Right lobe of liver (tissue), 6 donors: ENCODE data around the gene MYL3. TPM values are rescaled to one million over a fixed set of nuclear protein-coding genes. Genes with fewer than 3 reads are reported as not detected.
A peak's percentile ranks its signal among the peaks of the same experiment; 100 is the strongest.

Source experiments
- ATAC-seq, 4 donors: fragments of 200-7000 bp; cut with Tn5 transposase; one replicate each; pipeline ENCODE4 v1.9.1; 2020; ENCODE audit warnings: mild to moderate bottlenecking in 4 of 4, moderate library complexity in 4 of 4
- DNase-seq, 3 donors: peaks; one replicate each; pipeline ENCODE4 v3.0.0-alpha.2; 2020
- H3K27ac ChIP-seq, 3 donors: fragments of 200-600 bp; one replicate each; pipeline ENCODE4 v1.8.0; 2022
- H3K27me3 ChIP-seq, 2 donors: fragments of 200-600 bp; one replicate each; pipeline ENCODE4 v1.8.0; 2022
- H3K36me3 ChIP-seq, 4 donors: fragments of 200-600 bp; sonication (generic) in 1 of 4; one replicate each; pipeline versions ENCODE4 v1.5.1 to v1.8.0; 2017 to 2022; ENCODE audit warnings: control low read depth in 1 of 4
- H3K4me1 ChIP-seq, 4 donors: fragments of 200-600 bp; sonication (generic) in 1 of 4; one replicate each; pipeline versions ENCODE4 v1.5.1 to v1.8.0; 2017 to 2022; ENCODE audit warnings: control low read depth in 1 of 4
- H3K4me3 ChIP-seq, 3 donors: fragments of 200-600 bp; one replicate each; pipeline ENCODE4 v1.8.0; 2022
- H3K9me3 ChIP-seq, 4 donors: fragments of 200-600 bp; sonication (generic) in 1 of 4; one replicate each; pipeline versions ENCODE4 v1.5.1 to v1.8.0; 2017 to 2022; ENCODE audit warnings: control low read depth in 1 of 4
- CTCF ChIP-seq, 4 donors: fragments of 200-600 bp in 3 of 4; fragments of 450-650 bp in 1 of 4; IDR thresholded peaks; one replicate each; pipeline versions ENCODE4 v1.5.1 to v1.8.0; 2016 to 2022; ENCODE audit warnings: antibody characterized with exemption in 4 of 4, mild to moderate bottlenecking in 2 of 4
- POLR2A ChIP-seq: fragments of 450-650 bp; IDR thresholded peaks from one replicate; pipeline ENCODE4 v1.6.1; 2017; ENCODE audit warnings: antibody characterized with exemption, mild to moderate bottlenecking
- WGBS: methylation state at CpG from one replicate; pipeline ENCODE4 v1.1.6; 2018; ENCODE audit warnings: low coverage, low lambda C conversion rate; ENCODE audit not compliant: insufficient coverage; ENCODE audit errors: missing lambda C conversion rate; 5-methylcytosine and 5-hydroxymethylcytosine counted together
- intact Hi-C, 2 donors: fragments of 100-400 bp; cut with DNase I; formaldehyde crosslinking; loops; one replicate each; pipeline versions ENCODE4 v1.11.2 to v1.14.1; 2022
- total RNA-seq, 6 experiments: library from RNA; depleted of rRNA in 2 of 6; stranded (reverse); fragments of >200 nt in 2 of 6; fragmentation: NEBNext Ultra II Directional in 3 of 6; extraction: Animal tissue kit (Norgen Biotek cat#: 25700) in 3 of 6; gene quantifications; one replicate each; pipeline versions ENCODE4 v1.1.0 to v1.2.4, GENCODE V29; 2016 to 2023
- donor health status: DM: no; HTN: yes; CAD: no.
- donor health status: DM: no; HTN: no; CAD: no.
- donor health status: DM: no; HTN: no; CAD: no.
- donor health status: DM: no; HTN: yes; CAD: no.
- donor health status: DM: no; HTN: yes; CAD: no.

The MYL3 gene
- total RNA-seq, 6 experiments from 2014 or later, result 0.37 to 2.0 (median 1.00) TPM

GRCh38 chr3:46876313-46877300 lies 13.4 kb upstream of the MYL3 start:
- Histone ChIP-seq H3K4me1 (peaks cover 0 to under 1% (median 0%) of the 10 kb centered on the region in 4 donors), H3K27ac (no peak overlapping the region), H3K4me3 (no peak overlapping the region), H3K9me3 (no peaks in the 10 kb centered on the region), H3K36me3 (no peaks in the 10 kb centered on the region), H3K27me3 (no peaks in the 10 kb centered on the region)
- no peak for DNase-seq
- TF ChIP-seq CTCF (IDR thresholded peaks at IDR 0.05) (no peak), POLR2A (no peak)
- intact Hi-C loops, result no loop called here
- WGBS, result 75% methylated on average over 3 of the region's 10 CpGs
- no peak for ATAC-seq

GRCh38 chr3:46875560-46875959 lies 12.3 kb upstream of the MYL3 start:
- WGBS, result 100% methylated on average over 2 of the region's 9 CpGs
- no peak overlapping the region for H3K27ac ChIP-seq
- no peak for ATAC-seq

DNA sequence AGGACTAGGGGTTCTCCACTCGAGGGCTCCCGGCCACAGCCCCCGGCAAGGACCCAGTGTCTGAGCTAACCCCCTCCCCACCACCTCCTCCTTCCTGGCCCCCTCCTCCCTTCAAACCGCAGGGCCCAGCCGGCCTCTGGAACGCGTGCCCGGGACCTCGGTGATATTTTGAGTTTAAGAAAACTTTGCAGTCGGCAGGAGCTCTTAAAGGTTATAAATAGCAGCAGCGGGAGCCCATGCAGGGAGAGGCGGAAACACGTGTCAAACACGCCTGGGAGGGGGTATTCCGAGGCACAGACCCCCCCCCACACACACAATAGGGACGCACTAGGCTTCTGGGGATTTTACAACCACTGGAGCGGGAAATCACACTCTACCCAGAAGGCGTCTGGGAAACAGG lies 11.2 kb upstream of the MYL3 start:
- Histone ChIP-seq H3K4me3 (no peak overlapping the region), H3K27ac (peak overlapping the region in 1 of 3 donors; percentile 28), H3K27me3 (no peaks in the 10 kb centered on the region), H3K4me1 (peaks cover 0 to 3% (median under 1%) of the 10 kb centered on the region in 4 donors), H3K36me3 (no peaks in the 10 kb centered on the region), H3K9me3 (no peaks in the 10 kb centered on the region)
- no peak for TF ChIP-seq CTCF (IDR thresholded peaks at IDR 0.05)
- TF ChIP-seq POLR2A, result no peak
- no peak for ATAC-seq
- DNase-seq, result no peak
- WGBS, result 49% methylated on average over 7 of the region's 18 CpGs
- intact Hi-C loops, result no loop called here

More at GRCh38 chr3:46875560-46875959, 12.3 kb upstream of the MYL3 start:
- no peak for DNase-seq
- H3K27me3 ChIP-seq, result no peaks in the 10 kb centered on the region
- TF ChIP-seq CTCF (IDR thresholded peaks at IDR 0.05), result no peak
- TF ChIP-seq POLR2A, result no peak
- intact Hi-C loops, result no loop called here
- no peaks in the 10 kb centered on the region for H3K9me3 ChIP-seq
- no peak overlapping the region for H3K4me3 ChIP-seq
- no peaks in the 10 kb centered on the region for H3K4me1 ChIP-seq
- no peaks in the 10 kb centered on the region for H3K36me3 ChIP-seq

DNA sequence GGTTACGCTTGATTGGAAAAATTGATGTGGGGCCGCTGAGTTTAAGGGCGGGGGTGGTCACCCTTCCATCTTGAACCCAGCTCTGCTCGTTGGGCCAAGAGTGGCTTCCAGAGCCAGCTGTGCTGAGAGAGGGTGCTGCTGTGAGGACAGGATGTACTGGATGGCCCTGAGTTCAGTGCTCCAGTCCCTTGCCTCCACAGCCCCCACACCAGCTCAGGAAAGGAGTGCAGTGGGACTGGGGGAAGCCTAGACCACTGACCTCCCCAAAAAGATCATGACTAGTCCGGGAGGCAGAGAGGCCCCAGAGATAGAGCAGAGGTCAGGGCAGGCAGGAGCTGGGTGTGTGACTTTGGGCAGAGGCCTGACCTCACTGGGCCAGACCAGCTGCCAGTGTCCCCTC lies 10.3 kb upstream of the MYL3 start:
- Histone ChIP-seq H3K4me1 (peaks cover 0 to 11% (median 6%) of the 10 kb centered on the region in 4 donors), H3K9me3 (no peaks in the 10 kb centered on the region), H3K4me3 (no peak overlapping the region), H3K36me3 (no peaks in the 10 kb centered on the region), H3K27me3 (no peaks in the 10 kb centered on the region), H3K27ac (no peak overlapping the region)
- no peak for DNase-seq
- 0% methylated on average over 1 of the region's 5 CpGs for WGBS
- peak in 1 of 4 donors; percentile 3 for ATAC-seq
- intact Hi-C loops, result no loop called here
- no peak for TF ChIP-seq CTCF (IDR thresholded peaks at IDR 0.05)
- no peak for TF ChIP-seq POLR2A
